ENCODE results near the gene CDK17. TPM values are rescaled to one million over a fixed set of nuclear protein-coding genes. Genes with fewer than 3 reads are reported as not detected.

CDK17 gene
- total and polyA plus RNA-seq, 2 of the 8 experiments (the other 6 are each of a cell fraction or from before 2014, with no cell fraction given): 5.8 to 20.0 TPM

GRCh38 chr12:96297504-96297903 lies 102.7 kb downstream of the CDK17 start:
- Histone ChIP-seq H3K4me1 (replicated peaks in 1 of 4; ENCODE audit: control insufficient read depth in 3 of 4, insufficient read depth in 4 of 4, low read length in 3 of 4) (no peaks in the 10 kb centered on the region), H3K79me1 (ENCODE audit: low read depth, low read length) (no peaks in the 10 kb centered on the region), H2AFZ (ENCODE audit: low read length) (no peak overlapping the region), H2BK15ac (ENCODE audit: low read length) (no peak overlapping the region), H3K9me3 (ENCODE audit: insufficient read depth in 2 of 2, low read depth in 1 of 2, low read length in 1 of 2) (no peaks in the 10 kb centered on the region), H4K8ac (ENCODE audit: extremely low read depth, insufficient read depth, low read length) (no peak overlapping the region), H2AK5ac (ENCODE audit: low read depth, low read length) (no peak overlapping the region), H4K20me1 (replicated peaks in 1 of 2; ENCODE audit: control insufficient read depth in 1 of 2, insufficient read depth in 2 of 2, low read length in 2 of 2) (no peaks in the 10 kb centered on the region), H3K27me3 (replicated peaks in 1 of 4; ENCODE audit: control insufficient read depth in 3 of 4, extremely low read depth in 1 of 4, insufficient read depth in 3 of 4, low read length in 3 of 4) (no peaks in the 10 kb centered on the region), H3K79me2 (ENCODE audit: control insufficient read depth in 1 of 2, insufficient read depth in 2 of 2, low read length in 2 of 2) (no peaks in the 10 kb centered on the region), H3K9ac (replicated peaks in 1 of 4; ENCODE audit: extremely low read depth in 1 of 4, low read depth in 3 of 4, low read length in 3 of 4) (no peak overlapping the region), H2BK120ac (replicated peaks; ENCODE audit: low read depth, low read length) (no peak overlapping the region), H2BK5ac (ENCODE audit: low read depth, low read length) (no peak overlapping the region), H2BK12ac (ENCODE audit: low read depth, low read length) (no peak overlapping the region), H3K36me3 (ENCODE audit: control insufficient read depth in 2 of 4, insufficient read depth in 4 of 4, low read length in 3 of 4) (peaks cover 0 to 13% (median 0%) of the 10 kb centered on the region in 4 experiments; a peak in 2 of 8 replicates), H3K23me2 (ENCODE audit: low read depth, low read length) (no peaks in the 10 kb centered on the region), H3K14ac (ENCODE audit: insufficient read length) (no peak overlapping the region), H4K5ac (ENCODE audit: insufficient read length, low read depth, low read length) (no peak overlapping the region), H3K4ac (replicated peaks; ENCODE audit: insufficient read length, low read depth, low read length) (no peak overlapping the region), H3K4me3 (ENCODE audit: extremely low read depth in 1 of 4, insufficient read depth in 2 of 4, low read depth in 3 of 4, low read length in 4 of 4) (no peak overlapping the region), H3K4me2 (ENCODE audit: insufficient read depth in 1 of 2, low read depth in 2 of 2, low read length in 2 of 2) (no peak overlapping the region), H3K23ac (ENCODE audit: insufficient read length) (no peak overlapping the region), H3K56ac (replicated peaks; ENCODE audit: insufficient read length, low read depth, low read length) (no peak overlapping the region), H3K18ac (ENCODE audit: extremely low read depth, low read length) (no peak overlapping the region), H3K27ac (ENCODE audit: low read depth, low read length) (no peak overlapping the region), H2BK20ac (ENCODE audit: low read length) (no peak overlapping the region), H4K91ac (replicated peaks; ENCODE audit: insufficient read length, low read length) (no peak overlapping the region)
- WGBS, 2 experiments (ENCODE audit: extremely low coverage in 1 of 2, insufficient coverage in 1 of 2, insufficient read length in 1 of 2, insufficient replicate concordance in 2 of 2, low coverage in 1 of 2, low lambda C conversion rate in 2 of 2, missing lambda C conversion rate in 1 of 2): 90% methylated on average over 4 of the region's 4 CpGs; no CpG with 5 or more reads in 1 of the 2 experiments
- DNase-seq (ENCODE audit: low read depth in 1 of 2, low spot score in 2 of 2) (no peak), FAIRE-seq (no peak)
- ChIA-PET CTCF (ENCODE audit: partially characterized antibody) (interaction anchor here (0.6 kb wide), 1 partner anchor 46 kb away, joined by 3 read pairs; no protein-coding TSS in a partner anchor), POLR2A (ENCODE audit: partially characterized antibody) (interaction anchor here (0.7 kb wide), 1 partner anchor 152 kb away, joined by 3 read pairs; no protein-coding TSS in a partner anchor)
